HepG2 (cell line): ENCODE results near the gene PACS1. TPM values are rescaled to one million over a fixed set of nuclear protein-coding genes. Genes with fewer than 3 reads are reported as not detected.

ENCODE experiments used
- BRD4 ChIP-seq: sonication (generic); formaldehyde crosslinking; IDR thresholded peaks from 2 replicates; pipeline ENCODE4 v1.4.0; 2020; ENCODE audit warnings: missing genetic modification reagents
- CBFB ChIP-seq: sonication (generic); formaldehyde crosslinking; IDR thresholded peaks from 2 replicates; pipeline ENCODE4 v1.4.0; 2020; ENCODE audit warnings: missing genetic modification reagents
- DPF2 ChIP-seq: sonication (generic); formaldehyde crosslinking; IDR thresholded peaks from 2 replicates; pipeline ENCODE4 v1.4.0; 2020; ENCODE audit warnings: mild to moderate bottlenecking, low read depth, missing genetic modification reagents, borderline replicate concordance
- FOXP1 ChIP-seq, 2 experiments: fragments of 450-650 bp in 1 of 2; IDR thresholded peaks; 2 replicates each; pipeline ENCODE4 v1.6.1; 2017 to 2018; ENCODE audit warnings: antibody characterized with exemption in 1 of 2
- GLI4 ChIP-seq: sonication (generic); formaldehyde crosslinking; IDR thresholded peaks from 2 replicates; pipeline ENCODE4 v1.5.1; 2020; ENCODE audit warnings: missing genetic modification reagents, mild to moderate bottlenecking, moderate library complexity, borderline replicate concordance
- IKZF4 ChIP-seq: sonication (generic); formaldehyde crosslinking; IDR thresholded peaks from 2 replicates; pipeline ENCODE4 v1.5.1; 2020; ENCODE audit warnings: borderline replicate concordance, mild to moderate bottlenecking, low read depth, missing genetic modification reagents; ENCODE audit errors: not compliant biosample characterization
- LCORL ChIP-seq, 2 experiments: fragments of 450-650 bp in 1 of 2; sonication (generic) in 1 of 2; formaldehyde crosslinking in 1 of 2; IDR thresholded peaks; 2 replicates each; pipeline versions ENCODE4 v1.5.0 to v1.6.1; 2017 to 2020; ENCODE audit warnings: antibody characterized with exemption in 1 of 2, missing genetic modification reagents in 1 of 2
- MAFF ChIP-seq: IDR thresholded peaks from 2 replicates; pipeline ENCODE4 v1.6.1; 2011; ENCODE audit warnings: low read depth, low read length, improper control_type of control experiment
- MXD3 ChIP-seq: IDR thresholded peaks from 2 replicates; pipeline ENCODE4 v1.6.1; 2016; ENCODE audit warnings: mild to moderate bottlenecking, missing biosample characterization, missing genetic modification reagents
- NONO ChIP-seq, 2 experiments: fragments of 450-650 bp in 1 of 2; sonication (generic) in 1 of 2; formaldehyde crosslinking in 1 of 2; IDR thresholded peaks in 1 of 2; conservative IDR thresholded peaks in 1 of 2; 2 replicates each; pipeline versions ENCODE4 v1.6.1 to v1.8.0; 2017 to 2022; ENCODE audit warnings: mild to moderate bottlenecking in 1 of 2, missing genetic modification reagents in 1 of 2, moderate library complexity in 1 of 2
- NR1H2 ChIP-seq: sonication (generic); formaldehyde crosslinking; IDR thresholded peaks from 2 replicates; pipeline ENCODE4 v1.8.1; 2022; ENCODE audit warnings: low read depth, missing genetic modification reagents, borderline replicate concordance
- RNF219 ChIP-seq: sonication (generic); formaldehyde crosslinking; IDR thresholded peaks from 2 replicates; pipeline ENCODE4 v1.5.0; 2020; ENCODE audit warnings: mild to moderate bottlenecking, missing genetic modification reagents
- SRSF9 ChIP-seq: fragments of 200-400 bp; formaldehyde crosslinking; IDR thresholded peaks from 2 replicates; pipeline ENCODE4 v1.6.1; 2018; ENCODE audit warnings: borderline replicate concordance, mild to moderate bottlenecking, low read depth, low read length; ENCODE audit not compliant: insufficient read depth, poor library complexity, severe bottlenecking
- TMF1 ChIP-seq: sonication (generic); formaldehyde crosslinking; IDR thresholded peaks from 2 replicates; pipeline ENCODE4 v1.8.1; 2022; ENCODE audit warnings: low read depth, missing genetic modification reagents
- ZHX1 ChIP-seq: sonication (generic); formaldehyde crosslinking; IDR thresholded peaks from 2 replicates; pipeline ENCODE4 v1.8.1; 2022; ENCODE audit warnings: low read depth, mild to moderate bottlenecking, missing genetic modification reagents
- ZNF3 ChIP-seq: IDR thresholded peaks from 2 replicates; pipeline ENCODE4 v1.7.0; 2017; ENCODE audit warnings: inconsistent platforms
- ZNF432 ChIP-seq: sonication (generic); formaldehyde crosslinking; IDR thresholded peaks from 2 replicates; pipeline ENCODE4 v1.5.0; 2020; ENCODE audit warnings: missing genetic modification reagents, mild to moderate bottlenecking, borderline replicate concordance
- ZNF513 ChIP-seq: sonication (generic); formaldehyde crosslinking; conservative IDR thresholded peaks from 2 replicates; pipeline ENCODE4 v1.5.0; 2020; ENCODE audit warnings: missing genetic modification reagents
- ZNF547 ChIP-seq: sonication (generic); formaldehyde crosslinking; IDR thresholded peaks from 2 replicates; pipeline ENCODE4 v1.5.1; 2020; ENCODE audit warnings: mild to moderate bottlenecking, missing genetic modification reagents
- ZNF776 ChIP-seq: sonication (generic); formaldehyde crosslinking; IDR thresholded peaks from 2 replicates; pipeline ENCODE4 v1.4.0; 2020; ENCODE audit warnings: mild to moderate bottlenecking, missing genetic modification reagents
- ZSCAN9 ChIP-seq: IDR thresholded peaks from 2 replicates; pipeline ENCODE4 v1.6.1; 2016; ENCODE audit warnings: borderline replicate concordance
- polyA plus RNA-seq, 8 experiments: library from polyadenylated mRNA; depleted of rRNA in 3 of 8; stranded (reverse) in 7 of 8; unstranded in 1 of 8; fragments of >200 nt; fragmentation: Illumina TruSeq in 4 of 8; extraction: Trizol in 4 of 8; gene quantifications; 2 replicates each; pipeline versions ENCODE4 v1.2.1 to v1.2.3, GENCODE V29; 2011 to 2016; ENCODE audit warnings: low read depth in 4 of 8, missing spikeins in 1 of 8, mixed read lengths in 1 of 8; ENCODE audit not compliant: insufficient read depth in 1 of 8
- total RNA-seq, 5 experiments: library from RNA; depleted of rRNA; stranded (reverse); fragments of >200 nt; fragmentation: Illumina TruSeq; extraction: Trizol; gene quantifications; 2 replicates each; pipeline ENCODE4 v1.2.3, GENCODE V29; 2016; ENCODE audit warnings: low read depth in 1 of 5

PACS1 gene
- total and polyA plus RNA-seq, 2 of the 13 experiments (the other 11 are each of a cell fraction or from before 2014, with no cell fraction given), result 7.6 to 8.6 TPM

GRCh38 chr11:66051766-66052663 is 18.1 kb upstream of the PACS1 start, which contains the start of gene SF3B2 (continued):
- TF ChIP-seq RNF219 (CRISPR knock-in tag), result no peak
- TF ChIP-seq BRD4 (CRISPR knock-in tag), result peak; percentile 69
- no peak for TF ChIP-seq SRSF9
- TF ChIP-seq GLI4 (CRISPR knock-in tag), result no peak
- TF ChIP-seq ZNF776 (CRISPR knock-in tag), result no peak; the same call in 1 of the 2 replicates
- TF ChIP-seq MAFF, result no peak
- no peak; the same call in 1 of the 2 replicates for TF ChIP-seq DPF2
- TF ChIP-seq ZNF432 (CRISPR knock-in tag), result no peak
- peak; percentile 55 for TF ChIP-seq IKZF4 (CRISPR knock-in tag)
- TF ChIP-seq ZSCAN9 (CRISPR knock-in tag), result peak; percentile 53
- TF ChIP-seq FOXP1 (IDR thresholded peaks at IDR 0.05), result no peak
- TF ChIP-seq FOXP1 (CRISPR knock-in tag; IDR thresholded peaks at IDR 0.05), result peak; percentile 33
- no peak for TF ChIP-seq NONO (IDR thresholded peaks at IDR 0.05)
- TF ChIP-seq NONO (CRISPR knock-in tag; conservative IDR thresholded peaks at IDR 0.05), result peak; percentile 78
- no peak for TF ChIP-seq NR1H2 (CRISPR knock-in tag)
- TF ChIP-seq ZNF513 (CRISPR knock-in tag), result no peak
- peak; percentile 77; the same call in 1 of the 2 replicates for TF ChIP-seq TMF1 (CRISPR knock-in tag)
- 0 out of 2 replicates have a peak, but pooled peaks have one; percentile 17 for TF ChIP-seq ZHX1 (CRISPR knock-in tag)
- TF ChIP-seq ZNF3 (CRISPR knock-in tag), result no peak
- TF ChIP-seq CBFB (CRISPR knock-in tag), result peak; percentile 92
- TF ChIP-seq MXD3 (CRISPR knock-in tag), result peak; percentile 13; the same call in 1 of the 2 replicates
- TF ChIP-seq ZNF547 (CRISPR knock-in tag), result peak; percentile 84
- no peak for TF ChIP-seq LCORL (IDR thresholded peaks at IDR 0.05)
- TF ChIP-seq LCORL (CRISPR knock-in tag; IDR thresholded peaks at IDR 0.05), result peak; percentile 90
